ENCODE measurements around the gene APOBEC3H. TPM values are rescaled to one million over a fixed set of nuclear protein-coding genes. Genes with fewer than 3 reads are reported as not detected.

The APOBEC3H gene
- total and polyA plus RNA-seq, 9 of the 15 experiments (the other 6 are each of a cell fraction or from before 2014, with no cell fraction given): 0.10 to 0.21 TPM; not detected in 7

- TF ChIP-seq ZBTB2 (IDR thresholded peaks at IDR 0.05): no peak
- TF ChIP-seq ZNF551 (CRISPR knock-in tag; IDR thresholded peaks at IDR 0.05): peak; percentile 77
- no peak for TF ChIP-seq KLF1 (tag; IDR thresholded peaks at IDR 0.05)
- peak; percentile 60; the same call in 1 of the 2 replicates for TF ChIP-seq ZNF23 (CRISPR knock-in tag; IDR thresholded peaks at IDR 0.05)
- TF ChIP-seq MAZ (CRISPR knock-in tag; conservative IDR thresholded peaks at IDR 0.05 in 1 of 2, IDR thresholded peaks at IDR 0.05 in 1 of 2): peak in 1 of 2 experiments; percentile 31; a peak in 1 of 4 replicates
- 0 out of 2 replicates have a peak, but pooled peaks have one; percentile 65 for TF ChIP-seq ZNF79 (CRISPR knock-in tag; IDR thresholded peaks at IDR 0.05; ENCODE audit: low read depth)
- 0 out of 2 replicates have a peak, but pooled peaks have one; percentile 6 for TF ChIP-seq CREM (IDR thresholded peaks at IDR 0.05; ENCODE audit: low read depth)
- TF ChIP-seq CHD4 (IDR thresholded peaks at IDR 0.05; ENCODE audit: insufficient read depth, insufficient replicate concordance, low read depth, low read length, poor library complexity, severe bottlenecking): no peak
- peak; percentile 95 for TF ChIP-seq ZNF583 (CRISPR knock-in tag; IDR thresholded peaks at IDR 0.05)
- TF ChIP-seq SMAD3 (CRISPR knock-in tag; conservative IDR thresholded peaks at IDR 0.05): peak; percentile 95
- peak; percentile 82 for TF ChIP-seq MECOM (CRISPR knock-in tag; IDR thresholded peaks at IDR 0.05)
- 0 out of 2 replicates have a peak, but pooled peaks have one; percentile 50 for TF ChIP-seq ZBTB17 (CRISPR knock-in tag; IDR thresholded peaks at IDR 0.05)
- TF ChIP-seq ZNF644 (tag; IDR thresholded peaks at IDR 0.05; ENCODE audit: low read depth): peak; percentile 89
- no peak for TF ChIP-seq ZBTB43 (CRISPR knock-in tag; IDR thresholded peaks at IDR 0.05)
- TF ChIP-seq IRF1 (CRISPR knock-in tag; IDR thresholded peaks at IDR 0.05; ENCODE audit: borderline replicate concordance): no peak
- no peak for TF ChIP-seq GTF2E2 (tag; IDR thresholded peaks at IDR 0.05)
- peak; percentile 80 for TF ChIP-seq ZBTB9 (CRISPR knock-in tag; IDR thresholded peaks at IDR 0.05)
- no peak for TF ChIP-seq ZNF217 (CRISPR knock-in tag; IDR thresholded peaks at IDR 0.05)
- TF ChIP-seq ZNF395 (CRISPR knock-in tag; IDR thresholded peaks at IDR 0.05): peak; percentile 92
- TF ChIP-seq ZBTB12 (CRISPR knock-in tag; IDR thresholded peaks at IDR 0.05): peak; percentile 54
These were observed 11.4 kb downstream of the APOBEC3H start (continued) for GRCh38 chr22:39108487-39108886.

All from K562 (cell line).